Liver (tissue), 3 donors: ENCODE results near the gene COA8.

Experiments used
- ATF3 ChIP-seq: IDR thresholded peaks from 2 replicates; pipeline ENCODE4 v1.6.1; 2016; ENCODE audit warnings: antibody characterized with exemption
- CTCF ChIP-seq: fragments of 150-350 bp; IDR thresholded peaks from 2 replicates; pipeline ENCODE4 v1.5.1; 2017; ENCODE audit warnings: improper control_type of control experiment, low read depth, low read length; ENCODE audit not compliant: missing input control
- EGR1 ChIP-seq, 2 donors: IDR thresholded peaks; 2 replicates each; pipeline ENCODE4 v1.6.1; 2016 to 2018; ENCODE audit warnings: antibody characterized with exemption in 2 of 2, low read depth in 2 of 2
- FOXA1 ChIP-seq: IDR thresholded peaks from 2 replicates; pipeline ENCODE4 v1.6.1; 2016; ENCODE audit warnings: antibody characterized with exemption
- RAD21 ChIP-seq, 2 donors: IDR thresholded peaks; 2 replicates each; pipeline ENCODE4 v1.6.1; 2016; ENCODE audit warnings: antibody characterized with exemption in 2 of 2, mild to moderate bottlenecking in 2 of 2
- REST ChIP-seq: IDR thresholded peaks from 2 replicates; pipeline ENCODE4 v1.6.1; 2016; ENCODE audit warnings: antibody characterized with exemption, mild to moderate bottlenecking
- SP1 ChIP-seq: IDR thresholded peaks from 2 replicates; pipeline ENCODE4 v1.6.1; 2018; ENCODE audit warnings: antibody characterized with exemption, mild to moderate bottlenecking
- TAF1 ChIP-seq: conservative IDR thresholded peaks from 2 replicates; pipeline ENCODE4 v1.6.1; 2016; ENCODE audit warnings: antibody characterized with exemption, mild to moderate bottlenecking
- YY1 ChIP-seq: IDR thresholded peaks from 2 replicates; pipeline ENCODE4 v1.6.1; 2016; ENCODE audit warnings: antibody characterized with exemption, mild to moderate bottlenecking
- ZBTB33 ChIP-seq: IDR thresholded peaks from 2 replicates; pipeline ENCODE4 v1.6.1; 2016; ENCODE audit warnings: antibody characterized with exemption
- donor health status: healthy.
- donor health status: healthy.

- no peak for TF ChIP-seq YY1
- no peak for TF ChIP-seq FOXA1
- no peak for TF ChIP-seq SP1
- TF ChIP-seq CTCF: no peak
- no peak for TF ChIP-seq ATF3
- TF ChIP-seq TAF1: no peak
- TF ChIP-seq EGR1 (IDR thresholded peaks at IDR 0.05; ENCODE audit: low read depth in 2 of 2): no peak
- TF ChIP-seq ZBTB33: no peak
- no peak for TF ChIP-seq REST
- TF ChIP-seq RAD21 (IDR thresholded peaks at IDR 0.05): no peak
These were observed 10.5 kb upstream of the COA8 start for GRCh38 chr14:103552011-103552845.
